ENCODE results near the gene ZNF771.

Gene ZNF771

DNA sequence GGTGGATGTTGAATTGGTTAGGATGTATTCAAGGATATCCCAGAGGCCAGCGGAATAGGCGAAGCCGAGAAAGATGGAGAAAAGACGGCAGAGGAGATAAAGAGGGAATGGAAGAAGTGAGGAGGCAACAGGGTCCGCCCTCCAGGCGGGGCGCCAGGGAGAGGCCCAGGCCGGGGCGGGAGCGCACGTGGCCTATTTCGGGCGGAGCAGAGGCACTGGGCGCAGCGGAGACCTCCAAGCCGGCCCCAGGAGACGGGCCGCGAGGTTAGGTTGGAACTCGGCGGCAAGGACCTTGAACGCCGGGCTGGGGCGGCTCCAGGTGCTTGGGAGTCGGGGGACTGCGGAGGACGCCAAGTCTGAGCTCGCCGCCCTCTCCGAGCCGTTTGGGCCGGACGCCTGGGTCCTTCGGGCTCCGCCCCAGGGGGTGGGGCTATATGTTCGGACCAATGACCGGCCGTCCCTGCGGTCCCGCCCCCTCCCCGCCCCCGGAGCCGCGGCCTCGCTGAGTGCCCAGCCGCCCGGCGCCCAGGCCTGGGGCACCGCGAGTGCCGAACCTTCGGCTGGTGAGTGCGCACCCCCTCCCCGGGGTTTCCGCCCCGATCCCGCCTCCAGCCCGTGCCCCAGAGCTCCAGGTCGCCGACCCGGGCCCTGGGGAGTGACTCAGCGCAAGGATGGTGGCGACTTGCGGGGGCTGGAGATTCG, at the start of gene ZNF771:
Gene ZNF771, plus strand, starts transcription at position 505 of the 702 bp plus-strand sequence. CDS start 448 bp downstream, outside the sequence.
- DNase-seq = peak; percentile 86

DNA sequence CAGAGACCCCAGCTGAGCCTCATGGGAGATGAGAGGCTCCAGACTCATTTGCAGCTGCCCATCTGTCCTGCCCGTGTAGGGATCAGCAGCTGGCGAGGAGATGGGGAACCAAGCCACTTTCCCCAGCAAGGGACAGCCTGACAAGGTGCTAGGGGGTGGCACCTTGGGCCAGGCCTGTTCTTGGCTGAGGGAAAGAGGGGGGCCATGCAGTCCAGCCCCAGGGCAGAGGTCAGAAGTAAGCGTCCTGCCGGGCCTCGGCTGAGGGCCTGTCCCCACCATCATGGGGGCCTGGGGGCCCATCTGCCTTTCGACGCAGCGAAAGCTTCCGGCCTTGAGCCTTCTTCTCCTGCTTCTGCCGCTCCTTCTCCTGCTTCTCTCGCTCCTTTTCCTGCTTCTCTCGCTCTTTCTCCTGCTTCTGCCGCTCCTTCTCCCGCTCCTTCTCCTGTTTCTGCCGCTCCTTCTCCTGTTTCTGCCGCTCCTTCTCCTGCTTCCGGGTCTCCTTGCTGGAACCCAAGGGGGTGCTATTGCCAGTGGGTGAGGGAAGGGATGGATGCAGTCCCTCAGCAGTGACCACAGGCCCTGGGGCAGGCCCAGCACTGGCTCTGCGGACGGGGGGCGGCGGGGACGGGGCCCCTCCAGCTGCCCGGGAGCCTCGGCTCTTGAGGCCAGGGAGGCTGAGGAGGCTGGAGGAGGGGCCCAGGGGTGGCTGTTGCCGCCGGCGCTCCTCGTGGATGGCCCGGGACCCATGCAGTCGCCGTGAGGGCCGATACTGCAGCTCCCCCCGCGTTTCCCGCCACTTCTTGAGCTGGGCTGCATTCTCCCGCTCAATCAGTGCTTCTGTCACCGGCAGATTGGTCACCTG, 49.5 kb upstream of the ZNF771 start:
- DNase-seq = no peak

DNA sequence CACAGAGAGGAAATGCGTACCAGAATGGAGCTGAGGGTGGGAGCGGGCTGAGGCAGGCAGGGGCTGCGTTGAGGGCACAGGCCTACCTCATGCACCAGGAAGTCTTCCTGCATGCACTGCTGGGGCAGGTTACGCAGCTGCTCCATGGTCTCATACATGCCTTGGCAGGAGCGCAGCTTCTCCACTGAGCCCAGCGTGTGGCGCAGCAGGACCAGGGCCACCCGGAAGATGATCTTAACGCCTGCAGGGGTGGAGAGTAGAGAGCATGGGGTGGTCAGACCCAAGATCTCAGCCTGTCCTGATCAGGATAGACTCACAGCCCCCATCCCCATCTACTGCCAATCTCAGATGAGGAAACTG, 48.8 kb upstream of the ZNF771 start:
- no peak for DNase-seq

DNA sequence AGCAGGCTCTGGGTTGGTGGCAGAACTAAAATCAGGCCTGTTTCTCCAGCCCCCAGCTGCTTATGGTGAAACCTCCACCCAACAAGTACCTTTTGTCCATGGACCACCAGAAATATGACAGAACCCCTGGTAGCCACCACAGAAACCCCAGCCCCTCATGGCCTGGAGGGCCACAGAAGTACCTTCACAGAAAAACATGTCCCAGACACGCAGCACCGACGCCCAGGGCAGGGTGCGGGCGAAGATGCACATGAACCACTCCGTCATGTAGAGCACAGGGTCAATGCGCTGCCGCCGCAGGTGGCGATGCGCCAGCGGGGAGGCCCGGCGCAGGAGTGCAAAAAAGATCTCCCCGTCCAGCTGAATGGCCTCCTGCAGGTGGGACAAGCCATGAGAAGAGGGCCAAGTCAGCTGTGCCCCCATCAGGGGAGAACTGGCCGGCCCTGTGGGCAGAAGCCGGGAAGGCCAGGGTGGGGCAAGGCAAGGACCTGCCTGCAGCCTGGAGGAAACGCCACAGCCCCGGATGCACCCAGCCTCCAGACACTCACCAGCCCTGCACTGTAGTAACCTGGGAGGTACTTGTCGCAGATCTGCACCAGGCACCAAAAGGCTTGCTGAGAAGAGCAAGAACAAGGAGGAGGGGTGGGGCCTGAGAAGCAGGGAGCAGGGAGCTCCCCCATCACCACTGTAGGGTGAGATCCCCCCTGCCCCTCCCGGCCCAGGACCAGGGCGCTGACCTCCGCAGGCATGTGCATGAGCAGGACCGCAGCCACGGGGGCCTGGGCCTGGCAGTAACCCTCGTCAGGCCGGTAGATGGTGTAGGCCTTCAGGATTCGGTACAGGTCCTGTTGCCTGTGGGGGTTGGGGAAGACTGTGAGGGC, 48.2 kb upstream of the ZNF771 start:
- no peak for DNase-seq

DNA sequence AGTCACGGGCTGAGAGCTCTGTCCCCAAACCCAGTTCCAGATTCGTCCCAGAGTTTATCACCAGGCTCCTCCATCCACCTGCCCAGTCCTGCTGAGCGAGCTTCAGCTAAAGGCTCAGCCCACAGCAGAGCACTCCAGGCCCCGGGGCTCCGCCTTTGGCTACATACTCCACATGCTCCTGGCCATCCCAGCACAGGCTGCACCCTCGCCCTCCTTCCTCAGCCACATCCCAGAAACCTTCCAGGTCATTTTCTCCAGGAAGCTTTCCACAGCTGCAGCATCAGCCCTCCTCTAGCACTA, 47.6 kb upstream of the ZNF771 start:
- no peak for DNase-seq

DNA sequence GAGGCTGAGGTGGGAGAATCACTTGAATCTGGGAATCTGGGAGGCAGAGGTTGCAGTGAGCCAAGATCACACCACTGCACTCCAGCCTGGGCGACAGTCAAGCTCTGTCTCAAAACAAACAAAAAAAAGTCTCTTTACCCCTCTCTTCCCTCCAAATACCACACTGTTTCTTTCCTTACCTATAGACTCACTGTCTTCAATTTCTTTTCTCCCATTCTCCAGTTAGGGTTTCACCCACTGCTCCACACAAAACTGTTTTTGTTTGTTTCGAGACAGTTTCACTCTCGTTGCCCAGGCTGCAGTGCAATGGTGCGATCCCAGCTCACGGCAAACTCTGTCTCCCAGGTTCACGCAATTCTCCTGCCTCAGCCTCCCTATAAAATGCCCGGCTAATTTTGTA, 46.2 kb upstream of the ZNF771 start:
- no peak for DNase-seq

DNA sequence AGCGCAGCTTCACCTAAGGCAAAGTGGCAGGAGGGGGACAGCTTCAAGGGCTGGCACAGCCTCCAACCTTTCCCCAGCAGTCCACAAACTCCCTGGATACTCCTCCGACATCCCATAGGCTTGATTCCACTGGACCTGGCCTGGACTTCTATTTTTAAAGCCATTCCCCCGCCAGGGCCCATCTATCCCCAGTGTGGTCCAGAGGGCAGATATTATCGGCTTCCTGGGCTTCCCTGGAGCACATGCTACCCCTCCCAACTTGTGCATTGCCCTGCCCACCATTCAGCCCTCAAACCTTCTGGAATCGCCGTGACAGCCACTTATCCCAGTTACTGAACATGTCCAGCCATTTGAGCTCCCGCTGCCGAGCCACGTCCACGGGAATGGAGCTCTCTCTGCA, 42.2 kb upstream of the ZNF771 start:
- DNase-seq = no peak

DNA sequence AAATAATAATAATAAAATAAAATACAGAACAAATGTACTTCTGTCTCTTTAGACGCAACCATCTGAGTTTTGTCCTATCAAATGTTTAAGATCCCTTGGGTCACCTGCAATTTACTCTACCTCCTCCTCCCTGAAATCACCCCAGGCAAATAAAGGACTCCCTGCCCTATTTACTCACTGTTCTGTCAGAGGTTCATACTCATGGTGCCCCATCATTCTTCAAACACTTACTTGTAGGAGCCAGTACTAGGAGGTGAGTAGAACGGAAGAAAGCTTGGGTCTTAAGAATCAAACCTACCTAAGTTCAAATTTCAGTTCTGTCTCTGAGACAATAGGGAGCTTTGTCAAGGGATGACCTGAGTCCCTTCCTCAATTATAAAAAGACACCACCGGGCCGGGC, 40.9 kb upstream of the ZNF771 start:
- DNase-seq = no peak

DNA sequence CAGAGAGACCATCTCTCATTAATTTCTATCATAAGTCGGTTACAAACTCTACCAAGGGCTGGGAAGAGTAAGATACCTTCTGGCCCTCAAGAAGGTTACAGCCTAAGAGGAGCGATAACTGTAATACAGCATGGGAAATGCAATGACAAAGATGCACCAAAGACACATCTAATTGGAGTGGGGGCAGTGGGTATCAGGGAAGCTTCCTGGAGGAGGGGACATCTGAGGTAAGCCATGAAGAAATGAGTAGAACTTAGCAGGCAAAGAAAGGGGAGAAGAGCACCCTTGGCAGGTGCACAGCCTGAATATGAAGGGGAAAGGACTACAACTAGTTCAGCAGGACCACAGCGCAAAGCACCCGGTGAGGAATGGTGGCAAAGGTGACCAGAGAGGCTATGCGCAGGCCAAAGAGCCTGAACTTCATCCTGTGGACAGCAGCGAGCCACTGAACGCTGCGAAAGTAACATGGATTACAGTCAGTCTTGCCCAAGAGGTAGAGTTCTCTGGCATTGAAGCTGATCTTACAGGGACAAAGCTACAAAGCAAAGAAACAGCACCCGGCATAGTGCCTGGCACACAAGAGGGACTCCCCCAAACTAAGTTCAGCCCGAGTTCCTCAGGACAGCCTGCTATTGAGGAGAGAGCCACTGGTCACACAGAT, 39.9 kb upstream of the ZNF771 start:
- no peak for DNase-seq

DNA sequence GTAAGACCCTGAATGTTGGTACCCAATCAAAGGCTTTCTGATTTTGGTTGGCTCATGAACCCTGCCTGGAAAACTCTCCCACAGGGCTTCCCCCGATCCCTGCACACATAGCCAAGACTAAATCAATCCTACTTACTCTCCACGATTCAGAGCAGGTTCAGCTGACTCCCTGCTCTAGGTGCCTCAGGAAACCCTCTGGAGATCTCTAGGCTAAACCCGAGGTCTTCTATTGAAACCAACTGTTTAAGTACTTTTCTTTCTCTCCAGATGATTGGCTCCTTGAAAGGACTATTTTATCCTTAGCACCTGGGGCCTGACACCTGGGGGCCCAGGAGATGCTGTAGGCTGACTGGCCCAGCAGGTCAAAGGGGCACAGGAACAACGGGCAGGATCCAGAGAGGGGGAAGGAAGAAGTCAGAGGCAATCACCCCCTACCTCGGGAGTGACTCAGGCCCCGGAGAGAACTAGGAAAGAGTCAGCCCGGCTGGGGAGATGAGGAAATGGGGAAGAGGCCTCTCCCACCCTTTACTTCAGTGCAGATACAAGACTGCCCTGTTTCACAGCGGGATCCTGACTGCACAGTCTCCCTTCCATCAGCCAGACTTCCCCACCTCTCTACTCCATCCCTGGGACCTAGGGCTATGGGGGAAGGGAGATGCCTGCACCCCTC, 39.1 kb upstream of the ZNF771 start:
- no peak for DNase-seq

DNA sequence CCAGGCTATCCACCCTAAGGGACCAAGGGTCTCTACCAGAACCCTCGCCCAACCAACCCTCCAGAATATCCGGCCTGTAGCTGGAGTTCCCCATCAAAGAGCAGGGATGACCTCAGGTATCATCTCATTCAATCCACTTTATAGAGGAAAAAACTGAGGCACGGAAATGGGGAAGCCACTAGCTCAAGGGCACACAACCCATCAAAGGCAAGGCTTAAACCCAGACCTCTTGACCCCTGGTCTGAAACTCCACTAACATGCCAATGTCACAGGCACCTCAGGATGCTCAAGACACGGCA, 38.7 kb upstream of the ZNF771 start:
- DNase-seq = no peak

DNA sequence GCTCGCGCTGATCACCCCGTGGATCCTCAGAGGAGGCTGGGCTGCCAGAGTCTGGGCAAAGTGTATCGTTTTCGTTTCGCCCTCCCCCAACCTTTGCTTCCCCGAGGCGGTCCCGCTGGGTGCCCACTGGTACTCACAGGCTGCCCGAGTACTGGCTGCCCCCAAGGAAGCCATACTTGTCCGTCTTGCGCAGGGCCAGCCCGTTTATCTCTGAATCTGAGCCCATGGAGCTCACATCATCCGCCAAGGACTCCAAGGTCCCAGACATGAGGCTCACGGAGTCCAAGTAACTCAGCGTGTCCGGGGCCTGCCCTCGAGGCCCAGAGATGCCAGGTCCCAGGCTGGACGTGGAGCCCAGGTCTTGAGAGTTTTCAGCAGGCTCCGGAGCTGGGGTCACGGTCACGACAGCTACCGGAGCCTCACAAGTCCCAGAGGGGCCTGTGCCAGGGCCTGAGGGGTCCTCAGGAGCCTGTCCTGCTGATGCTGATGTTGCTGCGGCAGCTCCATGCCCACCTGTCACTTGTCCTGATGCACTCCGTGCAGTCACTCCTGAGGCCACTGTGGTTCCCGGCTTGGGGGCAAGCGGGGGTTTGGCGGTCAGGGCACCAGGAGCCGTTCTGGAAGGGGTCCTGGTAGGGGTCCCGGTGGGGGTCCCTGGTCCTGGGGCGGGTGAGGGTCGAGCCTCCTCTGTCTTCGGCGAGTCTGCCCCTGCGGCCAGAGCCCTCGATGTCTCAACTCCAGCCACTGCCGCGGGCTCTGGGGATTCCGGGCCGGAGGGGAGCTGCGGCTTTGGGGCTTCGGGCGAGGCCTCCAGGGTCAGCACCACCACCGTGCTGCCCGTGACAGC, 38.1 kb upstream of the ZNF771 start:
- DNase-seq = peak; percentile 38

DNA sequence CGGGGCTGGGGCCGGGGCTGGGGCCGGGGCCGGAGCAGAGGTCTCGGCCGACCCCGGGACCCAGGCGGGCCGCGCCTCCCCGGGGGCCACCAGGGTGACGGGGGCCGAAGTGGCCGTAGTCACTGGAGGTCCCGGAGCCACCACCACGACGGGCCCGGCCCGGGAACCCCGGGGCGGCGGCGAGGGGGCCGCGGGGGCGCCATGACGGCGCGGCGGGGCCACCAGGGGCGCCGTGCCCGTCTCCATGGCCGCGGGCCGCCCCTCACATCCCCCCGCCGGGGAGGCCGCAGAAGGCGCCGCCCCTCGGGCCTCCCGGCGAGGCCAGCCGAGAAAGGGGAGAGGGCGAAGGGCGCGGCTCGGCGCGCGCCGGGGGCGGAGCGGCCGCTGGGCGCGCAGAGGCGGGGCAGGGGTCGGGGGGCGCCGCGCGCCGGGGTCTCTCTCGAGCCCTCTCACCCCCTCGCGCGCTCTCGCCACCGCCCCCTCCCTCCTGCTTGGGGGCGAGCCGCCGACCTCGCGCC, 37.4 kb upstream of the ZNF771 start:
- DNase-seq = no peak

DNA sequence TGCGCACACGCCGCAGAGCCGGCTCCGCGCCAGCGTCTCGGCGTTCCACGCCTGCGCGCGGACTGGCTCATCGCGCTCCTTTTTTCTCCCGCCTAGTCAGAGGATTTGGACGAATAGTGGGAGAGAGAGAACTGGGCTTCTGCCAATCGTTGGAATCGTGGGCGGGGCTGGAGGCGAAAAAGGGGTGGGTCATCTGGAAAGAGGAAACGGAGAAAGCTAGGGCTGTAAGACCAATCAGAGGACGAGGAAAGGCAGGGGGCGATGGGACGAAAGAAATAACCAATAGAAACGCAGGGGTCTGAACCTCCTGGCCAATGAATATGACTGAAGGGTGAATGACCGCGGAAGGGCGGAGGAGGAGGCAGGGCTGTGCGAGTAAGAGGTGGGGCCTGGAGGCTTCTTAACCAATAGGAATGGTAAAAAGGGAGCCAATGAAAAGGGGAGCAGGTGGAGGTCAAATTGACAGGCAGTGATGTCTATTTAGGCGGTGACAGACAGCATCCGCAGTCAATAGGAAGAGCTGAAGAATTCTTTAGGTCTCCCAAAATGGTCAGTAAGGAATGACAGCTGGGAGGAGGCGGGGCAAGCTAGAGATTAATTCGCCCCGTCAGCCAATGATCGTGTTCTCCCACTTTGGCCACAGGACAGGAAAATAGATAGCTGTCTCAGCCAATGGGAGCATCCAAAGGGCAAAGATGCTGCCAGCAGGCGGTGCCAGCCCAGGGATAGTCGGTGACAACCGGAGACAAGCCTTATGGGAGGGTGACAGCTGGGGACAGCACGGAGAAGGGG, 36.8 kb upstream of the ZNF771 start, which contains the start of gene TBC1D10B:
Gene TBC1D10B, minus strand, starts transcription at position 39 of the 792 bp plus-strand sequence. CDS start 311 bp downstream, outside the sequence.
- DNase-seq = peak; percentile 99

DNA sequence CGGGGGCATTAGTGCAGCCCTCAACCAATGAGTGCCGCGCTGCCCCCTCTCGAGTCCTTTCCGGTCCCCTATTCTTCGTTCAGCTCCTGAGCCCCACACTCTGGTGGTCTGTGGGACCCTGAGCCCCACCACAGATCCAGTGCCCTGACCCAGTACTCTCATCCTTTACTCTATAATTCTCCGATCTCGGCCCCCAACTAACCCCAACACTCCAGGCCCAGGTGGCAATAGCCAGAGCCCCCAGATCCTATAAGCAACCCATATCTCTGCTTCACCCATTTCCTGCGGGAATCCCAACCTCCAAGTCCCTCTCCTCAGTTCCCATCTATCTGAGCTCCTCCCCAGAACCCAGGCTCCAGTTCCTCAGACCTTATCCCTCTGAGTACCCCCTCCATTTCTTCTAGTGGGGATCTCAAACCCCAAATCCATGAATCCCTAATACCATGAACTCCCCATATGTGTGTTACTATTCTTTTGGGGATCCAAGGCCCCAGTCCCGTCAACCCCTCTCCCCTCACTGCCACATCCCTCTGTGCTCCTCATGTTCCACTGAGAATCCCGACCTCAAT, 36.1 kb upstream of the ZNF771 start:
- no peak for DNase-seq

DNA sequence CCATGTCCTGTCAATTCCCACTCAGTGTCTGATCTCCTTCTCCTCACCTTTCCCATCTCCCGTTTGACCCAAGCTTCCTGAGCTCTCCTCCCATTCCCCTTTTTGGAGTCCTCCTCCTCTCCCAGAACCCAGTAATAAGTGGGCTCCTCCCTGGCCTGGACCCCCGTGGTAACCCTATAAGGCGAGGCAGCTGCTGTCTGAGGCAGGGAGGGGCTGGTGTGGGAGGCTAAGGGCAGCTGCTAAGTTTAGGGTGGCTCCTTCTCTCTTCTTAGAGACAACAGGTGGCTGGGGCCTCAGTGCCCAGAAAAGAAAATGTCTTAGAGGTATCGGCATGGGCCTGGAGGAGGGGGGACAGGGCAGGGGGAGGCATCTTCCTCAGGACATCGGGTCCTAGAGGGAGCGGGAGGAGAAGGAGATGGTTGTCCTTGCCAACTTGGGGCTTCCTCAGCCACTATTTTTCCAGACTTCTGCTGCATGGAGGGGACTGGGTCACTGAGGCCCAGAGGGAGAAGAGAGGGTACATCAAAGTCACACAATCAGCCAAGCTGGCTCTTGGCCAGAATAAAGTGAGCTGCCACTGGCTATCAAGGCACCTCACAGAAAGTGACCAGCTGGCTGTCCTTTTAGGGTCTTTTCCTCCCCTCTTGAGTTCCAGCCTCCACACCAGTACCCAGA, 35.2 kb upstream of the ZNF771 start:
- no peak for DNase-seq

DNA sequence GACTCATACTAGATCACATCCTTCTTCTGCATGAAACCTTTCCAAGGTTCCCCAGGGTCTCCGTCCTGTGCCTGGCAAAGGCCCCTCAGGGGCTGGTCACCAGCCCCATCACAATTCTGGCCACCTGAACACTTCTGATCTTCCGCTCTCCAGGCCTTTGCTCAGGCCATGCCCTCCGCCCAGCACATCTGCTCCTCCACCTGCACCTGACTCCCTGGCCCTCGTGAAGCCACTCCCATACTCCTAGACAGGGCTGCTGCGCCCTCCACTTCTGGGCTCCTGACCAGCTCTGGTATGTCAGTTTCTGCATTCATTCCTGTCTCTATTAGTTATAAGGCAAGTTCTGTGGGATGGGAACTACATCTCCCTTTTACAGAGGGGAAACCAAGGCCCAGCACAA, 34.7 kb upstream of the ZNF771 start:
- no peak for DNase-seq

DNA sequence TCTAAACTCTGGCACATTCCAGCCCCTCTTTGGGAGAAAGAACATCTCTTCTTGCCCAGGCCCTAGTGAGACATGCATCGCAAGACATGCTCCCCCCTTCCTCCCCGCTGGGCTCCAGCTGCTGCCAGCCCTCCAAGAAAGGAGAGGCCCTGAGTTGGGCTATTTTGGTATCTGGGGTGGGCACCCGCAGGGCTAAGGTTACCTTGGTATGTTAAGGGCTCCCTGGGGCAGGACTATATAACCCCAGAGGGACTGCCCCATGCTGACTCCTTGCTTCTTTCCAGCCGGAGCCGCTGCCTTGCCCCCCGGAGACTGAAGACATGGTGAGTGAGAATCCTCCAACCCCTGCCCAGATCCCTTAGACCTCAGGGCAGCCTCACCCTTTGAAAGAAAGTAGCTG, 32.9 kb upstream of the ZNF771 start, which contains the start of gene MYL11:
Gene MYL11, plus strand, starts transcription at position 265 of the 400 bp plus-strand sequence. Its CDS starts 56 bp downstream, at position 321.
- no peak for DNase-seq

DNA sequence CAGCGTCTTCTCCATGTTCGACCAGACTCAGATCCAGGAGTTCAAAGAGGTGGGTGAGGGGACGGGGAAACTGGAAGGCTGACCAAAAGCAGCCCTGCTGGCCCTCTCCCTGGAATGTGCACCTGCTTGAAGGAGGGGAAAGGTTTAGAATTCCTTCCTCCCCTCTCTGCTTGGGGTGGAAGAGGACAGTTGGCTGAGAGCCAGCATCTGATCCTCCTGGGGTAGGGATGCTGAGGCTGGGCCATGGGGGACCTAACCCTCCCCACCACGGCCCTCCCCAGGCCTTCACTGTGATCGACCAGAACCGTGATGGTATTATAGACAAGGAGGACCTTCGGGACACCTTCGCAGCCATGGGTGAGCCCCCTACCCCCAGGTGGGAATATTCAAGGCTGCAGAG, 31.5 kb upstream of the ZNF771 start:
- DNase-seq = no peak

All from NK-92 treated with Interleukin-12 subunit alpha and Interleukin-12 subunit beta, amount 100 ng/mL, for 24 hours (cell line).